Activated CD4-positive, alpha-beta T cell treated with anti-CD3 and anti-CD28 coated beads, Interleukin-2, amount 50 U/mL, for 4 hours (primary cell): ENCODE results near the gene ABHD17A.

Experiments used
- DNase-seq, 2 experiments: peaks; one replicate each; pipeline ENCODE4 v3.0.0-alpha.2; 2020

ABHD17A gene

DNA sequence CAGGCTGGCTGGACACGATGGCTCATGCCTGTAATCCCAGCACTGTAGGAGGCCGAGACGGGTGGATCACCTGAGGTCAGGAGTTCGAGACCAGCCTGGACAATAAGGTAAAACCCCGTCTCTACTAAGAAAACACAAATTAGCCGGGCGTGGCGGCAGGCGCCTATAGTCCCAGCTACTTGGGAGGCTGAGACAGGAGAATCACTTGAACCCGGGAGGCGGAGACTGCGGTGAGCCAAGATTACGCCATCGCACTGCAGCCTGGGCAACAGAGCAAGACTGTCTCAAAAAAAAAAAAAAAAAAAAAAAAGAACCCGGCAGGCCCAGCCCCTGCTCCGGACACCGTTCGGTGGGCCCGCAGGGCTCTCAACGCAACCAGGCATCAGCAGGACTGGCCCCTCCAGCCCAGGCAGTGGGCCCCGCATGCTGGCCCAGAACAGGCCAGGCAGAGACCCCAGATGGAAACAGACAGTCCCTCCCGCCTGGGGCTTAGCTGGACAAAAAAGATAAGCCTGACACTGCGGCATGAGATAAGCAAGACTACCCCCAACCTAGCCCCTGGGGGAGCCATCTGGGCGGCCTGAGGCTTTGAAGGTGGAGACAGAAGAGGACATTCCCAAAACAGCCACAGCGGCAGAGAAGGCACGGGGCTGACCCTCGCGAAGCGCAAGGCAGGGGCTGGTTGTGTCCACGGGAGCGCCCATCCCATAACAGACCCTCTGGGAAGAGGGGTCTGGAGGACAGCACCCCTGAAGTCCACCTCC is 48.7 kb downstream of the ABHD17A start:
- no peak for DNase-seq

DNA sequence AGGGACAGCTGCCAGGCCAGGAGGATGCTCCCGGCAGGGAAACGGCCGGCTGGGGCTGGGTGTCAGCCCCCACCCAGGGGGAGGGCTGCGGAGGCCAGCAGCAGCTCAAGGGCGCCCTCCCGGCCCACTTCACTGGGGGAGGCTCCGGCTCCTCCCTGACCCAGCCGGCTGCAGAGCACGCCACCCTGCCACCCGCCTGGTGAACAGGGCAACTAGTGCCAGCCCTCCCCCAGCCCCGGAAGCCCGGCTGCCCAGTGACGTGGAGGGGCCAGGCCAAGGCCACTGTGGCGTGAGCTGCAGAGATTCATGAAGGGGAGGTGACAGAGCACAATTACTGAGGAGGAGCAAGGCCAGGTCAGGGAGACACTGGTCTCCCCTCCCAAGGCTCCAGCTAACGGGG is 51.8 kb downstream of the ABHD17A start:
- no peak for DNase-seq

DNA sequence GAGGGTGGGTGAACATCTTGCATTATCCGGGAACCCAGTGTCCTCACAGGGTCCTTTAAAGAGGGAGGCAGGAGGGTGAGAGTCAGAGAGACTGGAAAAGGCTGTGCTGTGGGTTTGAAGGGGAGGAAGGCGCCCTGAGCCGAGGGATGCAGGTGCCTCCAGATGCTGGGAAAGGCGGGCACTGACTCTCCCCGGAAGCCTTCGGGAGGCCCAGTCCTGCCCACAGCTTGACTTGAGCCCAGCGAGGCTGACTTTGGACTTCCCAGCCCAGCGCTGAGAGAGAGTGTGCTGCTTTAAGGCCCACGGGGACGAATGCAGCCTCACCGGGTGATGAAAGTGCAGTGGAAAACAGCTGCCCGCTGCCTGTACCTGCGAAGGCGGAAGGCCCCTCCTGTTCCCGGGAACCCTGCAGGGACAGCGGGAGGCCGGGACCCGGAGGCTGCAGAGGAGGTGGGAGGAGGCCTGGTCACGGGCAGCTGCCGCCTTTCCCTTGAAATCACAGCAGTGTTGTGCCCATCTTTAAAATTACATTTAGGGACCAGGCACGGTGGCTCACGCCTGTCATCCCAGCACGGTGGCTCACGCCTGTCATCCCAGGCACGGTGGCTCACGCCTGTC is 53.1 kb downstream of the ABHD17A start:
- no peak for DNase-seq

DNA sequence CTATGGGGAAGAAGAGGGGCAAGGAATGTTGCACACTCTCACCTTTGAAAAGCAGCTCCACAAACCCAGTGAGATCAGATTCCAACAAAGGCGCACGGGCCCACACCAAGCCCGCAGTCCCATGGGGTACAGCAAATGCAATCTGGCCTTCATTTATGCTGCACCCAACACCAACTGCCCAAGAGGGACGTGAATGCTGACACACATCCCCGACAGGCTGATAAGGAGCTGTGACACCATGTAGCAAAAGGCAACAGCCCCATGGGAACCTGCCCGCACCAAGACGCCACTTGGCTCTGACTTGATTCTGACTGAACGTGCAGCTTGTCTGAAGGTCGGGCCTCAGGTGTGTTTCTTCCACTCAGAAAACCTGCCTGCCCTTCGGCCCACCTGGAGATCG is 54.3 kb downstream of the ABHD17A start:
- no peak for DNase-seq

DNA sequence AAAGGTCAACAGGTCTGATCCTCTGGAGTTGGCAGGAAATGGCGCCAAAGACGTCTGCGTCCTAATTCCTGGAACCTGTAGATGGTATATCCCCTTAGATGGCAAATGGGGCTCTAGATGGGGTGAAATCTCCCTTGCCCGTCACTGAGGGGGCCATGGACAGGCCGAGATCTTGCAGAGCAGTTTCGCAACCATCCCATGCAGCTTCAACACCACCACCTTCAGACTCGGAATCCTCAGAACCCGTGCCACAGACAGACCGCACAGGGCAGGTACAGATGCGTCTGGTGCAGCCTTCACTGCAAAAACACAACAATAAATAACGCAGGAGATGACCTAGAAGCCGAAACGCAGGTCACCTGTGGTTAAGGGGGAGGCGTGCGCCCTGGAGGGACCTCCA is 54.7 kb downstream of the ABHD17A start:
- DNase-seq: no peak

DNA sequence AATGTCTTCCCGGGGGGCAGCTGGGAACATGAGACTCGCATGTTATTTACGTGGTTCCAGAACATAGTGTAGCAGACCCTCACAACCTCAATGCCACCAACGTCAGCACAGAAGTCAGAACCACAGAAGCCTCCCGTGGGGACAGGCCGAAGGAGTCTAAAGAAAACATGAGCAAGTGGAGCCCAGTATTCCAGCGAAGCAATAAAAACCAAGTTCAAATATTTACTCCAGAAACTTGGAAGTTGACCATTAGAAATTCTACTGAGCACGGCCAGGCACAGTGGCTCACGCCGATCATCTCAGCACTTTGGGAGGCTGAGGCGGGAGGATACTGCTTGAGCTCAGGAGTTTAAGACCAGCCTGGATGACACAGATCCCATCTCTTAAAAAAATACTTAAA is 55.3 kb downstream of the ABHD17A start:
- no peak for DNase-seq

DNA sequence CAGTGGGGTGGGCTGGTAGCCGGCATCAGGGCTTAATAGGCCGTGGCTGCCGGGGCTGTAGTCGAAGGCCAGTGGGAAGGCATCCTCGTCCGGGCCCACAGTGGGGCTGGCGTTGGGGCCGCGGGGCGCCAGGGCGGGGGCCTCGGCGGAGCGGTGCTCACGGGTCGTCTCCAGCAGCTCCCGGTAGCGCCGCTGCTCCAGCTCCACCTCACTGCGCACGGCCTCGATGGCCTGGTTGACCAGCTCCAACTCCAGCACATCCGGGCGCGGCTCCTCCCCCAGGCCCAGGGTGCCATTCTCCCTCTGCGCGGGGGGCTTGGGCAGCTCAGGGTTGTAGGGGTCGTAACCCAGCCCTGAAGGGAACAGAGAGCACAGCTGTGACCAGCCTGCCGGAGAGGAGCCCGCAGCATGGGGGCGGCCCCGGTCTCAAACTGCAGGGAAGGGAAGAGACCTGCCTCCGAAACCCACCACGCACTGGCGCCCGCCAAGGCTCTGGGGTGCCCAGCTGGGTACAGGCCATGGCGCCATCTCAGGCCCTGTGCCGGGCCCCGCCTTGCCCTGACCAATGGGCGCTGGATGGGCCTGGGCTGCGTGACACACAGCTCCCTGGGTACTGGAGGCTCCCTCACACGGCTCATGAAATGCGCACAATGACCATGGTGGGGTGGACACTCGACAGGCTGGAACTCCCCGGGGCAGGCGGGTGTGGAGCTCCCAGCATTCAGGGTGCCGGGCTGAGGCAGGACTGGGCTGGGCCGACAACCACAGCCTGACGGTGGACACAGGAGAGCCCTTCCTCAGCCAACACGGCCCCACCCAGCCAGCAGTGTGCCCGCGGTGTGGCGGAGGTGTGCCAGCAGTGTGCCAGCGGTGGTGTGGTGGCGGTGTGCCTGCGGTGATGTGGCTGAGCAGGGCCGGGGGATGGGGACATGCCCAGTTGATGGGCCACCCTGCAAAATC is 56.7 kb downstream of the ABHD17A start:
- DNase-seq: no peak

DNA sequence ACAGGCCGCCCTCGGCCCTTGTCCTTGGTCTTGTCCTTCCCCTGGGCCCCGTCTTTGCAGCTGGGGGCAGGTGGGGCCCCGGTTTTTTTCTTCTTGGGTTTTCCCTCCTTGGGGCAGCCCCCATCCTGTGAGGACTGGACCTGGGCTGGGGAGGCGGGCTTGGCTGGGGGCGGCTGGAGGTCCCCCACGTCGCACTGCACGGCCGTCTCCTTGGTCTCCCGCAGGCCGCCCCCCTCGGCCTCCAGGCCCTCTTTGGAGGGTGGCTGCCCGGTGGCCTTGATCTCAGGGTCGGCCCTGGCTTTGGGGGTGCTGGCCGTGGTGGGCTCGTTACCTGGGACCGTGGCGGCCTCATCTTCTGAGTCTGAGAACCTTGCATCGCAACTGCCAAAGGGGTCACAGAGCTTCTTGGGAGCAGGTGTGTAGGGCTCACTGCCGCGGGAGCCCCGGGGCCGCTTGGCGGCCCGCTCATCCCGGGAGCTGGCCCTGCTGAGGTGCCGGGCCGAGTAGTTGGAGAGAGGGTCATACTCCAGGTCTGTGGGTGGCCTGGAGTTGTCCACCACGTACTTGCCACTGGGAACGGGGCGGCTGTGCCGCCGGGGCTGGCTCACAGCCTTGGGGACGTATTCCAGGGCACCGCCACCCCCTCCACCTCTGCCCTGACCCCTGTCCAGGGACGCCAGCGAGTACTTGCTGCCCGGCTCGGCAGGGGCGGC is 57.6 kb downstream of the ABHD17A start:
- DNase-seq: no peak
